ENCODE data around the gene FBXO24.

FBXO24 gene

GRCh38 chr7:100604976-100605911 is 19.1 kb downstream of the FBXO24 start:
- peaks cover 20% of the 10 kb centered on the region for H3K4me1 Mint-ChIP-seq
- H3K9me3 Mint-ChIP-seq, result no peaks in the 10 kb centered on the region
- ATAC-seq (no peak), DNase-seq (peak; percentile 61)
- H3K27me3 Mint-ChIP-seq, result peaks cover 5% of the 10 kb centered on the region
- H3K36me3 Mint-ChIP-seq (ENCODE audit: low read depth), result no peaks in the 10 kb centered on the region
- peak overlapping the region; percentile 72 for H3K4me3 Mint-ChIP-seq
- H3K27ac Mint-ChIP-seq, result no peak overlapping the region

GRCh38 chr7:100606313-100606712 is 20.2 kb downstream of the FBXO24 start:
- no peak for ATAC-seq
- H3K36me3 Mint-ChIP-seq (ENCODE audit: low read depth), result no peaks in the 10 kb centered on the region

GRCh38 chr7:100607111-100607510 is 21.0 kb downstream of the FBXO24 start:
- ATAC-seq, result no peak
- Mint-ChIP-seq H3K4me3 (no peak overlapping the region), H3K27me3 (peaks cover 8% of the 10 kb centered on the region)

More at GRCh38 chr7:100606313-100606712, 20.2 kb downstream of the FBXO24 start:
- Mint-ChIP-seq H3K4me3 (no peak overlapping the region), H3K27ac (no peak overlapping the region), H3K9me3 (no peaks in the 10 kb centered on the region), H3K27me3 (peaks cover 5% of the 10 kb centered on the region), H3K4me1 (peaks cover 22% of the 10 kb centered on the region)
- no peak for DNase-seq

GRCh38 chr7:100609958-100610357 is 23.8 kb downstream of the FBXO24 start:
- no peak overlapping the region for H3K27ac Mint-ChIP-seq
- peaks cover 6% of the 10 kb centered on the region for H3K27me3 Mint-ChIP-seq
- H3K4me1 Mint-ChIP-seq, result peaks cover 34% of the 10 kb centered on the region
- H3K9me3 Mint-ChIP-seq, result no peaks in the 10 kb centered on the region
- ATAC-seq, result no peak
- no peak for DNase-seq
- no peaks in the 10 kb centered on the region for H3K36me3 Mint-ChIP-seq (ENCODE audit: low read depth)
- no peak overlapping the region for H3K4me3 Mint-ChIP-seq

More at GRCh38 chr7:100607111-100607510, 21.0 kb downstream of the FBXO24 start:
- Mint-ChIP-seq H3K27ac (no peak overlapping the region), H3K36me3 (ENCODE audit: low read depth) (no peaks in the 10 kb centered on the region), H3K4me1 (peaks cover 27% of the 10 kb centered on the region), H3K9me3 (no peaks in the 10 kb centered on the region)
- no peak for DNase-seq

- Mint-ChIP-seq H3K4me3 (peak within 1 kb of the TSS; percentile 93), H3K9me3 (no peaks in the 10 kb centered on the region), H3K36me3 (ENCODE audit: low read depth) (no peaks in the 10 kb centered on the region), H3K4me1 (peaks cover 24% of the 10 kb centered on the region), H3K27me3 (peaks cover 3% of the 10 kb centered on the region), H3K27ac (peak within 1 kb of the TSS; percentile 96)
- ATAC-seq (peak; percentile 95), DNase-seq (peak; percentile 99)
Measured at GRCh38 chr7:100611983-100612729, 26.0 kb downstream of the FBXO24 start, which contains the start of gene MOSPD3. TSS of gene MOSPD3 (plus strand) at chr7:100612540. CDS start at chr7:100612792, 252 bp downstream.

GRCh38 chr7:100612730-100613390 is 26.7 kb downstream of the FBXO24 start:
- Mint-ChIP-seq H3K9me3 (no peaks in the 10 kb centered on the region), H3K4me1 (peaks cover 23% of the 10 kb centered on the region), H3K27me3 (peaks cover 3% of the 10 kb centered on the region), H3K4me3 (peak overlapping the region; percentile 93), H3K27ac (no peak overlapping the region), H3K36me3 (ENCODE audit: low read depth) (no peaks in the 10 kb centered on the region)
- DNase-seq, result no peak
- ATAC-seq, result peak; percentile 0

- Mint-ChIP-seq H3K9me3 (no peaks in the 10 kb centered on the region), H3K27me3 (peaks cover 3% of the 10 kb centered on the region), H3K4me1 (peaks cover 23% of the 10 kb centered on the region), H3K27ac (no peak overlapping the region), H3K36me3 (ENCODE audit: low read depth) (no peaks in the 10 kb centered on the region), H3K4me3 (peak overlapping the region; percentile 93)
- DNase-seq (no peak), ATAC-seq (no peak)
Measured at GRCh38 chr7:100613412-100614175, 27.5 kb downstream of the FBXO24 start.

- peaks cover 23% of the 10 kb centered on the region for H3K4me1 Mint-ChIP-seq
- ATAC-seq, result no peak
- H3K27me3 Mint-ChIP-seq, result peaks cover 3% of the 10 kb centered on the region
- no peak for DNase-seq
- H3K36me3 Mint-ChIP-seq (ENCODE audit: low read depth), result no peaks in the 10 kb centered on the region
- no peaks in the 10 kb centered on the region for H3K9me3 Mint-ChIP-seq
- H3K27ac Mint-ChIP-seq, result no peak overlapping the region
- no peak overlapping the region for H3K4me3 Mint-ChIP-seq
Measured at GRCh38 chr7:100614308-100614861, 28.3 kb downstream of the FBXO24 start.

- H3K9me3 Mint-ChIP-seq, result no peaks in the 10 kb centered on the region
- DNase-seq, result no peak
- H3K27ac Mint-ChIP-seq, result no peak overlapping the region
- no peaks in the 10 kb centered on the region for H3K27me3 Mint-ChIP-seq
- no peaks in the 10 kb centered on the region for H3K4me1 Mint-ChIP-seq
- H3K4me3 Mint-ChIP-seq, result no peak overlapping the region
- no peak for ATAC-seq
- no peaks in the 10 kb centered on the region for H3K36me3 Mint-ChIP-seq (ENCODE audit: low read depth)
Measured at GRCh38 chr7:100620239-100620638, 34.1 kb downstream of the FBXO24 start.

- Mint-ChIP-seq H3K27ac (no peak overlapping the region), H3K36me3 (ENCODE audit: low read depth) (no peaks in the 10 kb centered on the region), H3K9me3 (no peaks in the 10 kb centered on the region), H3K27me3 (no peaks in the 10 kb centered on the region), H3K4me3 (no peak overlapping the region), H3K4me1 (peaks cover 2% of the 10 kb centered on the region)
- ATAC-seq (no peak), DNase-seq (no peak)
Measured at GRCh38 chr7:100620804-100621203, 34.7 kb downstream of the FBXO24 start.

GRCh38 chr7:100621554-100621953 is 35.4 kb downstream of the FBXO24 start:
- peaks cover 8% of the 10 kb centered on the region for H3K4me1 Mint-ChIP-seq
- DNase-seq, result no peak
- ATAC-seq, result no peak
- no peaks in the 10 kb centered on the region for H3K36me3 Mint-ChIP-seq (ENCODE audit: low read depth)
- H3K27me3 Mint-ChIP-seq, result no peaks in the 10 kb centered on the region
- no peaks in the 10 kb centered on the region for H3K9me3 Mint-ChIP-seq
- H3K27ac Mint-ChIP-seq, result peak overlapping the region; percentile 46
- H3K4me3 Mint-ChIP-seq, result no peak overlapping the region

- ATAC-seq (no peak), DNase-seq (no peak)
- Mint-ChIP-seq H3K4me1 (peaks cover 15% of the 10 kb centered on the region), H3K27me3 (no peaks in the 10 kb centered on the region), H3K36me3 (ENCODE audit: low read depth) (no peaks in the 10 kb centered on the region), H3K9me3 (no peaks in the 10 kb centered on the region), H3K27ac (no peak overlapping the region), H3K4me3 (no peak overlapping the region)
Measured at GRCh38 chr7:100623951-100624824, 38.1 kb downstream of the FBXO24 start.

GRCh38 chr7:100626055-100626454 is 39.9 kb downstream of the FBXO24 start:
- no peak for ATAC-seq
- peak overlapping the region; percentile 79 for H3K4me3 Mint-ChIP-seq
- no peak overlapping the region for H3K27ac Mint-ChIP-seq

More at GRCh38 chr7:100626055-100626454, 39.9 kb downstream of the FBXO24 start:
- Mint-ChIP-seq H3K9me3 (no peaks in the 10 kb centered on the region), H3K36me3 (ENCODE audit: low read depth) (peaks cover 3% of the 10 kb centered on the region), H3K27me3 (no peaks in the 10 kb centered on the region), H3K4me1 (peaks cover 15% of the 10 kb centered on the region)
- no peak for DNase-seq
